Sigmoid colon (tissue), 7 donors: ENCODE data around the gene DTYMK. TPM values are rescaled to one million over a fixed set of nuclear protein-coding genes. Genes with fewer than 3 reads are reported as not detected.

ENCODE experiments used
- DNase-seq: peaks from one replicate; pipeline ENCODE4 v3.0.0-alpha.2; 2019
- H3K27ac ChIP-seq, 4 donors: fragments of 200-600 bp; sonication (generic); one replicate each; pipeline ENCODE4 v1.5.1; 2016 to 2019; ENCODE audit warnings: mild to moderate bottlenecking in 1 of 4
- H3K27me3 ChIP-seq, 3 donors: fragments of 200-600 bp; sonication (generic); one replicate each; pipeline ENCODE4 v1.5.1; 2019; ENCODE audit warnings: mild to moderate bottlenecking in 1 of 3
- H3K36me3 ChIP-seq, 4 donors: fragments of 200-600 bp; sonication (generic); one replicate each; pipeline ENCODE4 v1.5.1; 2016 to 2019
- H3K4me1 ChIP-seq, 4 donors: fragments of 200-600 bp; sonication (generic); one replicate each; pipeline ENCODE4 v1.5.1; 2017 to 2019
- H3K4me3 ChIP-seq, 4 donors: fragments of 200-600 bp; sonication (generic); one replicate each; pipeline ENCODE4 v1.5.1; 2017 to 2019; ENCODE audit warnings: mild to moderate bottlenecking in 2 of 4, moderate library complexity in 1 of 4
- H3K9me3 ChIP-seq, 4 donors: fragments of 200-600 bp in 3 of 4; sonication (generic) in 3 of 4; one replicate each; pipeline versions ENCODE4 v1.5.1 to v1.6.1; 2013 to 2019
- CTCF ChIP-seq, 4 experiments: fragments of 450-650 bp in 3 of 4; fragments of 200-600 bp in 1 of 4; IDR thresholded peaks; one replicate each; pipeline ENCODE4 v1.5.1; 2016 to 2019; ENCODE audit warnings: antibody characterized with exemption in 4 of 4, mild to moderate bottlenecking in 3 of 4, moderate library complexity in 2 of 4
- EP300 ChIP-seq, 4 donors: sonication (generic); formaldehyde crosslinking; IDR thresholded peaks; one replicate each; pipeline ENCODE4 v1.6.1; 2017; ENCODE audit warnings: antibody characterized with exemption in 4 of 4
- POLR2A ChIP-seq, 2 donors: fragments of 450-650 bp; IDR thresholded peaks; one replicate each; pipeline ENCODE4 v1.6.1; 2016; ENCODE audit warnings: antibody characterized with exemption in 2 of 2, mild to moderate bottlenecking in 2 of 2, moderate library complexity in 2 of 2
- POLR2AphosphoS5 ChIP-seq, 4 donors: sonication (generic); formaldehyde crosslinking; IDR thresholded peaks; one replicate each; pipeline ENCODE4 v1.6.1; 2017; ENCODE audit warnings: antibody characterized with exemption in 4 of 4
- whole genome bisulfite sequencing, 2 donors: extraction: QIAGEN DNeasy Blood & Tissue Kit; methylation state at CpG; one replicate each; pipeline ENCODE4 v1.1.7; 2013; 5-methylcytosine and 5-hydroxymethylcytosine counted together
- intact Hi-C: fragments of 100-400 bp; cut with DNase I; formaldehyde crosslinking; loops from one replicate; pipeline ENCODE4 v1.15.1; 2023
- polyA plus RNA-seq, 3 donors: library from polyadenylated mRNA; stranded (reverse); fragments of 200-250 nt; gene quantifications; one replicate each; pipeline ENCODE4 v1.2.3, GENCODE V29; 2013
- total RNA-seq, 4 donors: library from RNA; depleted of rRNA; stranded (reverse); fragments of >200 nt; gene quantifications; one replicate each; pipeline ENCODE4 v1.1.0, GENCODE V29; 2016
- donor health status: healthy with polysubstance abuse.
- donor health status: Bipolar disorder and iron deficiency.
- donor health status: healthy.

DTYMK gene
- total and polyA plus RNA-seq, 7 donors: 7.4 to 53.0 (median 13.8) TPM

DNA sequence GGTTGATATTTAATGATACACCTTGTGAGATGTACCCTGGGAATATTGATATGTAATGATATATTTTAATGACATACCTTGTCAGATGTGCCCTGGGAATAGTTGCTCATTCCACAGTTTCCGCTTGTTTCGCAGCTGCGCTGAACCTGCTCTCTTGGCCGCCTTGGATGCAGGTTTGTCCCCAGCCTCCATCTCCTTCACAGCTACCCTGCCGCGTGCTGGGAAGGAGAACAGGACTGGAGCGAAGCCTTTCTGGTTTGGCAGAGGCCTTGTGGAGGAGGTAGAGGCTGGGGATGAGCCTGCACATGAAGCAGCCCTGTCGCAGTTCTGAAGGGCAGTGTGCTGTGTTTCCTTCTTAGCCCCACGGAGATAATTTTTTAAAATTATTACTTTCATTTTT lies 34.5 kb downstream of the DTYMK start:
- H3K27ac ChIP-seq: no peak overlapping the region
- peaks cover 0 to 29% (median 24%) of the 10 kb centered on the region in 4 donors for H3K4me1 ChIP-seq
- H3K36me3 ChIP-seq: peaks cover 16 to 55% (median 30%) of the 10 kb centered on the region in 4 donors
- TF ChIP-seq POLR2A (IDR thresholded peaks at IDR 0.05) (no peak), POLR2AphosphoS5 (IDR thresholded peaks at IDR 0.05) (no peak), EP300 (IDR thresholded peaks at IDR 0.05) (no peak), CTCF (IDR thresholded peaks at IDR 0.05) (no peak)
- 96 to 98% methylated on average over 9 of the region's 9 CpGs for WGBS, 2 donors
- H3K9me3 ChIP-seq: no peaks in the 10 kb centered on the region
- DNase-seq: no peak
- no peaks in the 10 kb centered on the region for H3K27me3 ChIP-seq
- intact Hi-C loops: no loop called here
- H3K4me3 ChIP-seq: no peak overlapping the region

DNA sequence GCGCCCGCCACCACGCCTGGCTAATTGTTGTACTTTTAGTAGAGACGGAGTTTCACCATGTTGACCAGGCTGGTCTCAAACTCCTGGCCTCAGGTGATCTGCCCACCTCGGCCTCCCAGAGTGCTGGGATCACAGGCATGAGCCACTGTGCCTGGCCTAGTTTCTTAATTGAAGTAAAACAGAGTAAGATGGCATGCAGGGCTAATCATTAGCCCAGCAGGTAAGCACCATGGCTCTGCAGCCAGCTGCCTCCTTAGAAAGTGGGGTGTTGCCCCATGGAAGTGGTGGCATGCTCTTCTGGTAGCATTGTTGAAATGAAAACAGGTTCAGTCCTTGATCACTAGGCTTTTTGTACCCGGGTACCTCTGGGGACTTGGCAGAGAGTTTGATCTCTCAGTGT lies 36.7 kb downstream of the DTYMK start:
- no peaks in the 10 kb centered on the region for H3K9me3 ChIP-seq
- no peaks in the 10 kb centered on the region for H3K27me3 ChIP-seq
- intact Hi-C loops: no loop called here
- no peak overlapping the region for H3K4me3 ChIP-seq
- DNase-seq: no peak
- H3K27ac ChIP-seq: peak overlapping the region in 1 of 4 donors; percentile 29
- WGBS, 2 donors: 66 to 88% methylated on average over 6 of the region's 6 CpGs
- H3K4me1 ChIP-seq: peaks cover 0 to 50% (median 38%) of the 10 kb centered on the region in 4 donors
- H3K36me3 ChIP-seq: peaks cover 7 to 33% (median 14%) of the 10 kb centered on the region in 4 donors
- no peak for TF ChIP-seq POLR2AphosphoS5 (IDR thresholded peaks at IDR 0.05)
- no peak for TF ChIP-seq EP300 (IDR thresholded peaks at IDR 0.05)
- no peak for TF ChIP-seq CTCF (IDR thresholded peaks at IDR 0.05)
- TF ChIP-seq POLR2A (IDR thresholded peaks at IDR 0.05): no peak

- Histone ChIP-seq H3K4me1 (peaks cover 0 to 50% (median 38%) of the 10 kb centered on the region in 4 donors), H3K4me3 (no peak overlapping the region), H3K27me3 (no peaks in the 10 kb centered on the region), H3K27ac (peak overlapping the region in 2 of 4 donors; percentile 21 to 51), H3K9me3 (no peaks in the 10 kb centered on the region), H3K36me3 (peaks cover 1 to 28% (median 9%) of the 10 kb centered on the region in 4 donors)
- no peak for TF ChIP-seq POLR2A (IDR thresholded peaks at IDR 0.05)
- no peak for TF ChIP-seq POLR2AphosphoS5 (IDR thresholded peaks at IDR 0.05)
- no peak for TF ChIP-seq CTCF (IDR thresholded peaks at IDR 0.05)
- TF ChIP-seq EP300 (IDR thresholded peaks at IDR 0.05): no peak
- no peak for DNase-seq
- intact Hi-C loops: no loop called here
- 74 to 79% methylated on average over 4 of the region's 4 CpGs for whole genome bisulfite sequencing, 2 donors
Measured at GRCh38 chr2:241649404-241649803, 37.2 kb downstream of the DTYMK start.

DNA sequence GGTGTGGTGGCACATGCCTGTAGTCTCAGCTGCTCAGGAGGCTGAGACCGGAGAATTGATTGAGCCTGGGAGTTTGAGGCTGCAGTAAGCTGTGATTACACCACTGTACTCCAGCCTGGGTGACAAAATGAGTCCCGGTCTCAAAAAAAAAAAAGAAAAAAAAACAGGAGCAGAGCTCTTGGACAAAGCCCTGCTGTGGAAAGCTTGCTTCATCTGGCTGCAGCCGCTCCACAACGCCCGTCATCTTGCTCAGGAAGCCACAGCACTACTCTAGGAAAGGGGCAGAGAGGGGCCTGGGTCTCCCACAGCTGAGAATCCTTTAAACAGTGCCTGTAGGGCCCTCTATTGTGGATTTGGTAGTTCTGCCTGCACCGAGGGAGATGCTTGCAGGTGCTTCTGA lies 38.2 kb downstream of the DTYMK start:
- peaks cover 0 to 50% (median 38%) of the 10 kb centered on the region in 4 donors for H3K4me1 ChIP-seq
- no peak for TF ChIP-seq CTCF (IDR thresholded peaks at IDR 0.05)
- TF ChIP-seq POLR2AphosphoS5 (IDR thresholded peaks at IDR 0.05): no peak
- no peak for TF ChIP-seq EP300 (IDR thresholded peaks at IDR 0.05)
- no peak for TF ChIP-seq POLR2A (IDR thresholded peaks at IDR 0.05)
- 83 to 86% methylated on average over 6 of the region's 6 CpGs for WGBS, 2 donors
- H3K27me3 ChIP-seq: no peaks in the 10 kb centered on the region
- H3K4me3 ChIP-seq: no peak overlapping the region
- intact Hi-C loops: no loop called here
- no peaks in the 10 kb centered on the region for H3K9me3 ChIP-seq
- peaks cover 0 to 26% (median 8%) of the 10 kb centered on the region in 4 donors for H3K36me3 ChIP-seq
- no peak for DNase-seq
- peak overlapping the region in 3 of 4 donors; percentile 21 to 67 (median 33) for H3K27ac ChIP-seq
